GM21576 (cell line): ENCODE results near the gene CAMK2N1.
"Not testable (repeated sequence)": the region's sequence is repeated elsewhere in the genome, so short reads cannot be mapped to it uniquely, and the experiment has no call there.

Experiments used
- ATAC-seq: cut with Tn5 transposase; IDR thresholded peaks from one replicate; pipeline ENCODE4 v1.9.1; 2021; ENCODE audit warnings: mild to moderate bottlenecking, moderate library complexity; ENCODE audit not compliant: unreplicated experiment

The CAMK2N1 gene

DNA sequence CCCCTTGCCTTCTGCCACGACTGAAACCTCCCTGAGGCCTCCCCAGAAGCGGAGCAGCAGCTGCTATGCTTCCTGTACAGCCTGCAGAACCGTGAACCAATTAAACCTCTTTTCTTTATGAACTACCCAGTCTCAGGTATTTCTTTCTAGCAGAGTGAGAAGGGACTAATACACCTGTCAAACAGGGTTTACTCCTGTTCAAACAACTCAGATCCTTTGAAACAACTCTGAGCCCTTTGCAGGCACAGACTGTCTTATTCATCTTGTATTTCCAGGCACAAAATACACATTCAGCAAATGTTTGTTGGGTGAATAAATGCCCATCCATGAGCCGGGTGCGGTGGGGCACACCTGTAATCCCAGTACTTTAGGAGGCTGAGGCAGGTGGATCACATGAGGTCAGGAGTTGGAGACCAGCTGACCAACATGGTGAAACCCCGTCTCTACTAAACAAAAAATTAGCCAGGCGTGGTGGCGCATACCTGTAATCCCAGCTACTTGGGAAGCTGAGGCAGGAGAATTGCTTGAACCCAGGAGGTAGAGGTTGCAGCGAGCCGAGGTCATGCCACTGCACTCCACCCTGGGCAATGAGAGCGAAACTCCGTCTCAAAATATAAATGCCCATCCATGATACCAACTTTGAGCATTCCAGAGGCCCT lies 10.8 kb upstream of the CAMK2N1 start:
- ATAC-seq = not testable (repeated sequence)

DNA sequence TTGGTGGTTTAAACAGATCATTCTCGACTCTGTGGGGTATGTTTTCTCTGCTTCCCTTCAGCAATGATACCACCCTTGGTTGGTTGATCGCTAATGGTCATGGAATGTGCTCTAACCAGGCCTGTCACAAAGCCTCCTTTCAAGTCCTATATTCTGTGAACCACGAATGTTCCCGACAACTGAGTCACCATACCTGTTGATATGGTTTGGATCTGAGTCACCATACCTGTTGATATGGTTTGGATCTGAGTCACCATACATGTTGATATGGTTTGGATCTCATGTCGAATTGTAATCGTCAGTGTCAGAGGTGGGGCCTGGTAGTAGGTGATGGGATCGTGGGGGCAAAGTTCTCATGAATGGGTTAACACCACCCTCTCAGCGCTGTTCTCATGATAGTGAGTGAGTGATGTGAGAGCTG lies 10.2 kb upstream of the CAMK2N1 start:
- ATAC-seq = no peak

DNA sequence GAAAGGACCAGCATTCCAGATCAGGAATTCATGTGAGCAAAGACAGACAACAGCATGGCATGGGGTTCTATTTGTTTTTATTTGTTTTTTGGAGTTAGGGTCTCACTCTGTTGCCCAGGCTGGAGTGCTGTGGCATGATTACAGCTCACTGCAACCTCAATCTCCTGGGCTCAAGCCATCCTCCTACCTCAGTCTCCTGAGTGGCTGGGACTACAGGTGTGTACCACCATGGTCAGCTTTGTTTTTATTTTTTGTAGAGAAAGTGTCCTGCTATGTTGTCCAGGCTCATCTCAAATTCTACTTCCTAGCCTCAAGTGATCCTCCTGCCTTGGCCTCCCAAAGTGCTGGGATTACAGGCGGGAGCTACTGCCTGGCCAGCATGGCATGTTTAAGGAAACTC lies 9.7 kb upstream of the CAMK2N1 start:
- ATAC-seq = no peak

DNA sequence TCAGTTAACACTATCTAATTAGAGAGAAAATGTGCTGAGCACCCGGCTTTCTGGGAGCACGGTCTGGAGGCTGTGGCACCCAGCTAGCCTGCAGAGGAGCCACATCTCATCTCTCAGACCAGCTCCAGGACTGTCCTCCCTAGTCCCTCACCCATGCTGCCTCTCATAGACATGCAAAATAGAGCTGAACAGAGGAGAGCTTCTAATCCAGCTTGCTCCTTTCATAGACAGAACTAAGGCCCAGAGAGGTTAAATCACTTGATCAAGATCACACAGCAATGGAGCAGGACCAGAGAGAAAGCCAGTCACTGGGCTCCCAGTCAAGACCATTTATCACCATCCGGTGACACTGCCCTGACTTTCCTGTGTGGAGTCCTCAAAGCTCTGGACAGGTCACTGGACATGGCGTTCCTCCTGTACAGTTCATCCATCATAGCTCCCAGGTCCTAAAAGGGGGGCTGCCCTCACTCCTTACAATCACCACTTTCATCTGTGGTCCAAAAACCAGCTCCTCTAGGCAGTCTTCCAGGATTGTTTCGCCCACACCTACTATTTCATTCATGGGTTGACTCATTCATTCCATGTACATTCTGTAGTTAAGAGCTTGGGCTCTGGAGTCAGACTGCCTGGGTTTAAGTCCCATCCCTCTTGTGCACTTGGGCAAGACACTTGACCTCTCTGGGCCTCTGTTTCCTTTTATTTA lies 8.8 kb upstream of the CAMK2N1 start:
- ATAC-seq = no peak

DNA sequence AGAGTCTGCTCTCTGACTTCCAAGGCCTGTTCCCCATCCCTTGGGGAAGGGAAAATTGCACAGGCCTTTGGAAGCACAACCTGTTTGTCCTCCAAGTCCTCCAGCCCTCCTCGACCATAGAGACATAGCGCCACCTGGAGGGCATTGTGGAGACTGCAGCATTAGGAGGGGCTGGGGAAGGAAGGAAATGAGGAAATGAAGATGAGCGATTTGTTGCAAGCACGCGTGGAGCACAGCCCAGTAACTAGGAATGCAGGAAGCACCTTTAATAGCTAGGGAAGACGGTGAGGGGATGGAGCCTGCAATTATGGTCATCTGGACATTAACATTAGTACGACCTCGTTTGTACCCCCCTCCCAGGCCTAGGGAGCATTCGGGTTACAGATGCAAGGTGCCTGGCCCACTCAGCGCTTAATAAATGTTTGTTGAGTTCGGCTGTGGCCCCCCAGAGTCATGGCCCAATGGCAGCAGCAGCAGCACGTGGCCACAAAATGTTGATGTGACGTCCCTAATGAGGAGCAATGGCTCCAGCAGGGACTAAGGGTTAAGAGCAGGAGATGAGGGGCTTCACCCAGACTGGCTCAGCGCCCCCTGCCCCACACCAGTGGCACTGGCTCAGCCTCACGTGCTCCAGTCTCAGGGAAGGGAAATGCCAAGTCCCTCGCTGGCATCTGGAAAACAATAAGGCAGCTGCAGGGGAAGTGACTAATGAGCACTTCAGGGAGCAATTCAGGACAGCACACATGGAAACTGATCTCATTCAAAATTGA lies 8.0 kb upstream of the CAMK2N1 start:
- peak; percentile 59 for ATAC-seq

DNA sequence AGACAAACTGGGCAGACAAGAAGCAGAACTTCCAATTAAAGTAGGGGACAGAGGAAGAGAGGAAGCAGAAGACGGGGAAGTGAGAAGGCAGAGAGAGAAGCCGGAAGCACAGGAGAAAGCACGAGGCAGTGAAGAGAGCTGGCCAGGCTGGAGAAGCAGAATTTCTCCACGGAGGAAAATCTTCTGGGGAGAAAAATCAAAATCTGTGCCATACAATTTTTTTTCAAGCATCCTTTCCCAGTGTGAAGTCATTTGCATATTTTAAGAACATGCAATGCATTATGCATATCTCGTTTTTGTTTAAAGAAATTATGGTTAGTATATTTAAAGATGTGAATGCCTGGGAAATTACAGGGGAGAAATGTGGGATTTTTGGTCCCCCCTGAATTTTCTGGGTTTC lies 7.3 kb upstream of the CAMK2N1 start:
- no peak for ATAC-seq

DNA sequence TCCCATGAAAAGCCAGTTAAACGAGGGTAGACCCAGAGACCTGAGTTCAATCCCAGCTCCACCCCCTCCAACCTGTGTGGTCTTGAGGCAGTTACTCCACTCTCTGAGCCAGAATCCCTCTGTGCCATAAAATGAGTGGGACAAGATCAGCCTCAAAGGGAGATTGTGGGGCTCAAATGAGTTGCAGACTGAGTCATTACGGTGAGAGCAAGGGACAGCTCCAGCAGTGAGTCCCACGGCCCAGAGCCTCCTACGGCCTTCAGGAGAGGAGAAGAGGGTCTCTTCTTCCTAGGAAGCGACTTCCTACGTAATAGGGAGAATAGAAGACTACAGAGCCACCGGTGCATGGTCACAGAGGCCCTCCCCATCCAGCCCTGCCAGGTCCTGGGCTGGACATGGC lies 6.7 kb upstream of the CAMK2N1 start:
- no peak for ATAC-seq

DNA sequence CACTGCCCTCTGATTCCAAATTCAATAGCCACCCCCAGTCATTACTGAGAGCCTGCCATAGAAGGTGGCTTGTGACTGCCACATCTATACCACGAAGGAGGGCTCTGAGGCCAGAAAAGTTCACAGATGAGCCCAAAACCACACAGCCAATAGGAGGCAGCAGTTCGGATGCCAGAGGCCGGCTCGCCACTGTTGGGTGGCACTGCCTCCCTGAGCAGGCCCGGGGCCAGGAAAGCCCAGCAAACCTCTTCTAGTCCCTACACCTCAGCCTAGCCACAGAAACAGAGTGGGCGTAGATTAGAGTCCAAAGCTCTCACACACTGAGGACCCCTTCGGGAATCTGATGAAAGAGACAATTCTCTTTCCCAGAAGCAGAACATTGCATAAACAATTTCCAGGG lies 5.9 kb upstream of the CAMK2N1 start:
- ATAC-seq = no peak

DNA sequence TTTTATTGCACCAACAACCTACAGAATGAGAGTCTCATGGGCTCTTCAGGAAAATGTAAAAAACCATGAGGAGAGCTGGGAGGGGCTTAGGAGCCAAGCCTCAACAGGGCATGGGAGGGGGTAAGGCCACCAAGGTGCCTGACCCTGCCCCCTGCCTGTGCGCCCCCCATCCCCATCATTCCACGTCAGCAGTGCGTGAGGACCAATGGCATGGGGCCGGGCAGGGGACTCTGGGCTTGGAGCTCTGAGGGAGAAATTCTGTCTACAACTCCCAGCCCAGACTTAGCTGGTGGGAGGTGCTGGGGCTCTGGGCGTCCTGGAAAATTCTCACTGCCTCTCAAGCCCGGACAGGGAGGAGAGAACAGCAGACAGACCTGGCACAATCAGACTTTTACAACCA lies 5.2 kb upstream of the CAMK2N1 start:
- ATAC-seq = no peak

DNA sequence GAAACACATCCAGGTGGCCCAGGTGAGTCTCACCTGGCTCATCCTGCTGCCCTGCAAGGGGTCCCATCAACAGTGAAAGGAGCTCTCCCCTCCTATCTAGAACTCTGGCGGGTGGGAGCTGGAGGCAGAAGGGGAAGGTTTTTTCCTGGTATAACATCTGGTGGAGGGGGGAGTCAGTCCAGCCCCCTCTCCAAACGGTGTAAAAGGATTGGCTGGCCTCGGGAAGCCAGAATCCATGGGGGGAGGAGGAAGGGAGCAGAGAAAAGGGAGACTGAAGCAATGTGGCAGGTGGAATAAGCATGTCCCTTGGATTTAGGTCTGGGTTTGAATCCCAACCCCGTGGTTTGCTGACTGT lies 1.2 kb upstream of the CAMK2N1 start:
- no peak for ATAC-seq

DNA sequence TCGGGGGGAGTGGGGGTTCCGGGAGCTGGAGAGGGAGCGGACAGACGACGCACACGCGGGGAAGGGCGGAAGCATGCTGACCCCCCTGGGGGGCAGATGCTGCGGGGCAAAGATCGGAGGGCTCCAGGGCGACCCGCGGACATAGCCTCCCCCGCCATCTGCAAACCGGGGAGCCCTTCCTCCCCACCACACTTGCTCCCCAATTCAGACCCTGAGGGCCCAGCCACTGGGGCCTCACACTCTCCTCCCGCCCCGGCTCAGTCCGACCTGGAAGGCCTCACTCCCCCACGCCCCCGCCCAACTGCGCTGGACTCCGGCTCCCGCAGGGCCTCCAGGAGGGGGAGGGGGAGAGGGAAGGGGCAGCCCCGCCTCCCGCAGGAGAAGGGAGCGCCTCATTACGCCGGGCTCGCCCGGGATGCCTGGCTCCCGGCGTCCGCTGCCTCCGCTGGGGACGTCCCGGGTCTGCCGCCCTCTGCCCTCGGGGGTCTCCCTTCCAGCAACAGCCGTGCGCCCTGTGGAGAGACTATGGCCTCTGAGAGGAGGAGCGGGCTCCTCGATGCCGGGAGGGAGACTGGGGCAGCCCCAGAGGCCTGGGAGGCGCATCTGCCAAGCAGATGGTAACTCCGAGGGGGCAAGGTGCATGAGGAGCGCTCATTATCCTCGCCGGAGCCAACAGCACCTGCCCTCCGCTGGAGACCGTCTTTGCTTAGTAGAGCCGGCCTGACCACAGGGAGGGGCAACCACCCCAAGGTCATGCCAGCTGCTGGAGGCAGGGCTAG lies 636 bp upstream of the CAMK2N1 start:
- no peak for ATAC-seq

DNA sequence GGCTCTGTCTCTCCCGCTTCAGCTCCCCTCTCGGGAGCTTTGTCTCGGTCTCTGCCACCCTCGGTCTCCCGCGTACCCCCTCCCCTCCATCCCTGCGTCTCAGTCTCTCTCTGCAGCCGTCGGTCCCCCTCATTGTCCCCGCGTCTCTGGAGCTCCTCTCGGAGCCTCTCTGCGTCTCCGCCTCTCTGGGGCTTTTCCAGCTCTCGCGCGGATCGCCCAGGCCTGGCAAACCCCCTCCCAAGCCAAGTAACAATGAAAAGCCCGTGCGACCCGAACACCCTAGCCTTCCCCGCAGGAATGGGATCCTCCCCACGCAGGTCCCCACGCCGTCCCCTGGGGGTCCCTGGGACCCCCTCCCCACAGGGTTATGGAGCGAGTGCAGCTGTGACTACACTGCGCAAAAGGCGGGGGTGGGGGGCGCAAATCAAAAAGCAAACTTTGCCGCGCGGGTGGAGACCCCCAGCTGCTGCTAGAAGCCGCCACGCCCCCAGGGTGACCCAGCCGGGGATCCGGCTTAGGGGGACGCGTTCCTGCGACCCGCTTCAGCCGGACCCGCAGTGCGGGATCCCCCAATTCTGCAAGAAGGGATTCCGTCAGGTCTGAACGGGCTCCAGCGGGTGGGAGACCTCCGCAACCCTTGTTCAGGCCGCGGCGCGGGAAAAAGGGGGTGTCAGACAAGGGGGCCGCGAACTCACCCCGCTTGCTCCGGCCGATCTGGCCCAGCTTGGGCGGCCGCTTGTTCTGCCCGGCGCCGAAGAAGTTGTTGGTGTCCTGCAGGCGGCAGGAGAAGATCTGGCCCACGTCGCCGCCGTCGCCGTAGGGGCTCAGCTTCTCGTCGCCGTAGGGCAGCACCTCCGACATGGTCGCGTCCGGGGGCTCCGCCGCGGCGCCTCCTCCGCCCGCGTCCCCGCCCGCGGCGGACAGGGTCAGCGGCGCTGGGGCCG lies 1.2 kb downstream of the CAMK2N1 start:
- no peak for ATAC-seq

DNA sequence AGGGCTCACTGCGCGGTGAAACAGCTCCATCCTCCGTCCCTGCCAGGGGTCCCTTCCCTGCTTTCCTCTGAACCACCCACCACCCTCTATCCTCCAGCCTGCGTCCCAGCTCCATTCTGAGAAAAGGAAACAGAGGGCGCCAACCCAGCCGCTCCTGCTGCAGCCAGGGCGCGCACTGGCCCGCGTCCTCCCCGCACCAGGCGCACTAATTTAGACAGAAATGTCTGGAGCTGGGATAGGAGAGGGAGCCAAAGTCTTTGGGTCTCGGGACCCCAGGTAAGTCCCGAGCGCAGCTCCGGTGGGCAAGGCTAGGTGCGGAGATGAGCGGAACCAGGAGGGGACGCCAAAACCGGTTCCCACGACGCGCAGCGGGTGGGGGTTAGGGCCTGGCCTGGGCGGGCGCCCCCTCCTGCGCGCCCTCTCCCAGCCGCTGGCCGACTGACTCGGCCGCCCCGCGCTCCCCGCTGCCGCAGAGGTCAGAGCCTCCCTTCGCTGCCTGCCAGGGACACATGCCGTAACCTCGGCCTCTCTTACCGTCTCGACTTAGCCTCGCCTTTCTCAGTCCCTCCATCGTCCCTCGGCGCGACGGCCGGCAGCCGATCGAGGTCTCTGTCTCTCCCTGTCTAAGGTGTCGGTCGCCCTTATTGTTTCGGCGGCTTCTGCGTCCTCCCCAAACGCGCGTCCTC lies 2.0 kb downstream of the CAMK2N1 start:
- no peak for ATAC-seq

DNA sequence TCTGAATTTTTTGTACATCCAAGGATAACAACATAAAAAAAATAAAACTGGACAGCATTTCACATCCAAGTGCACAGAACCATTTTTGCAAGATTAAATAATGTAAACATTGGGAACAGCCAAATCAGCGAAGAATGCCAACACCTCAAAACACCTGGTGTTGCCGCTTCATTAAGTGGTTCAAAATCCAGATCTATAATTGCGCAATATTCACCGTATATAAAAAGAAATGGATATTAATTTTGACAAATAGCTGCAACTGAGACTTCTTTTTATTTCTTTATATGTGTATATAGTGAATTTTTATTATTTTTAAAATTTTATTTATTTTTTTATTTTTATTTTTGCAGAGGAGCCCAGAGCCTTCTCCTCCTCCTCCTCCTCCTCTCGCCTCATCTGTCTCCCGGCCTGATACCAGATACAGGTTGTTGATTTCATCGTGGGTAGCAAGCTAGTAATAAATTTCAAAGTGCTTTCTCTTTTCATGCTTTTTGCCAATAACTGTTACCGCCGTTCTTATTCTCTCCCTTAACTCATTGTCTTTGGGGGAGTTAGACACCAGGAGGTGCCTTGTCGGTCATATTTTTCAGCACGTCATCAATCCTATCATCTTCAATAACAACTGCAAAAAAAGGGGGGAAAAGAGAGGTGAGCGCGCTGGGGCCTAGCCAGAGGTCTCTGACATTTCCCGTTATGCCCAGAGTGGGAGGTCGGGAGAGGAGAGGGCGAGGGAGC lies 2.7 kb downstream of the CAMK2N1 start:
- ATAC-seq = no peak

DNA sequence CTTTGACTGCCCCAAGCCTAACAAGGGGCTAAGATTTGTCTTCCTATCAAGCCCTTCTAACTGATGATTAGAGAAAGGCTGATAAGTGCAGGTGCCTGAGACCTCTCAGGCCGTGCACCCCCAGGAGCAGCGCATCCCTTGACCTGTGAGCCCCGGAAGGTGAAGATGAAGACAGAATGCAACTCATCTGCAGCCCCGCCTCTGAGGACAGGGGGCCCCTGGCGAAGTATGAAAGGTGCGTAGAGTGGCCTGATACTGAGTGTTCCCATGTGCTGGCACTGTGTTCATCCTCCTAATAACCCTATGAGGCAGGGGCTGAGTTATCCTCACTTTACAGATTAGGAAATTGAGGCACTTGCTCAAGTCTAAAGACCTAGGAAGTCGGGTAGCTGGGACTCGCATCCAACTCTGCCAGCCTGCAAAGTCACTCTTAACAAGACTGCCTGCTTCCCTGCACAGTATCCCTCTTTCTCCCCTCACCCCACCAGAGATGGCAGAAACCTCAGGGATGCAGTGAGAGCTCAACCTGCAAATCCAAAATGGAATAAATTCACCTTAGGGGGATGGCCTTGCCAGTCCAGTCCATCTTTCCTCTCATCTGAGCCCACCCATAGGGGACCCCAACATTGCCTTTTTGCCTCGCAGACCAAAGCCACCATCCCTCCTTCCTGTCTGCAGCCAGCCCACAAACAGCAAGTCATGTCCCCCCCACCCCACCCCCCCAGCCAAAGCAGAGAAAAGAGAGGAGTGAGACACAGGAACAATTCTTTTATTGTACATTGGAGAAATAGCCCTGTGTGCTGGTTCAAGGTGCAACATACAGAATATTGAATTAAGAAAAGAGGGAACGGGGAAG lies 4.1 kb downstream of the CAMK2N1 start:
- ATAC-seq = no peak

DNA sequence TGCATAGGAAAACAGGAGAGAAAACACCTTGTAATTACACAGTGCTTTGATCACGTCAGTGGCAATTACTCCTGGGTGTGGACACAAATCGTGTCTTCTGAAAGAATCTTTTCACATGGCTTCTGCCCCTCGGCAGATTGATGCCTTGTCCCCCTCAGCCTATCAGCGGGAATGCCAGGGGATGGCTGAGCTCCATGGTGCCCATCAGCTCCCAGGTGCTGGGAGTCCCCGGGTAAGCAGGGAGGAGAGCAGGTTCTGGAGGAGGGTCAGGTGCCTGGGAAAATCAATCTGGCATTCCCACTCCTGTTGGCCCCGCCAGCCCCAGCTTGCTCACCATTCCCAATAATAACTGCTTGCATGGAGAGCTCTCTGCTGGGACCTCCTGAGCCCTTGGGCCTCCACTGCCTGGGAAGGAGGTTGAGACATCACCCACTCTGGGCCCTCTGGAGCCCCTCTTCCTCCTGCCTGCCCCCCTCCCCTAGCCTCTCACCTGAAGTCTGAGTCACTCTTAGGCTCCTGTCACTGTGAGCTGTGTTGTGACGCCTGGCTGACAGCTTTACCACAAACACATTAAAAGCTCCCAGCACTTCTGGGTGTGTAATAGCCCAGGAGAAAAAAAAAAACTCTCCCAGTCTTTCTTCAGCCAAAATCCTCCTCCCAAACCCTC lies 4.9 kb downstream of the CAMK2N1 start:
- ATAC-seq = no peak

DNA sequence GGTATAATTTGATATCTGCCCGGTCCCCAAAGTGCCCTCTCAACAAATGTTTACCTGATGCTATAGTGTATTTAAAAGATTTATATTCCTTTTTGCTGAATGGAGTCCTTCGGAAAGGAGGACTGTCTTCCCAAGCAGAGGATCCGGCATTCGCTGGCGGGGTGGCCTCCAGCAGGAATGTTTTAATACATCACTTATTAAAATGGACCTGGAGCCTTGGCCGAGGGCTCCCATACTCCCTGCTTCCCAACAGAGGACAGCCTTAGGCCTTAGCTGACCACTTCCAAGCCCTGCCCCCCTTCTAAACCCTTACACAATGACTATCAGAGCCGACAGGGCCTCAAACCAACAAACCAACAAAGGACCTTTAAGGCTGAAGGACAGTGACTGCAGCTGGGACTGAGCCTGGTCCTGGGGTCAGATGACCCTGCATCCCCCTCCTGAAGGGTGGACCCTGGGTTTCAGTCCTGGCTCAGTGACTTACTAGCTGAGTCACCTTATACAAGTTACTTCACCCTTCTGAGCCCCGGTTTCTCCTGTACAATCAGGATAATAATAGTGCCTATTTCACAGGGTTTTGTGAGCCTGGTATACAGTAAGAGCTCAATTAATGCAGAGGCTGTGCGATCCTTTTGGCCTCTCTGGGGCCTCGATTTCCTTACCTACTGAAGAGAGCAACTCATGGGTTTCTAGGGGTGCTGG lies 5.6 kb downstream of the CAMK2N1 start:
- ATAC-seq = no peak
